Measurements from ENCODE around the gene CYBRD1.

The CYBRD1 gene

DNA sequence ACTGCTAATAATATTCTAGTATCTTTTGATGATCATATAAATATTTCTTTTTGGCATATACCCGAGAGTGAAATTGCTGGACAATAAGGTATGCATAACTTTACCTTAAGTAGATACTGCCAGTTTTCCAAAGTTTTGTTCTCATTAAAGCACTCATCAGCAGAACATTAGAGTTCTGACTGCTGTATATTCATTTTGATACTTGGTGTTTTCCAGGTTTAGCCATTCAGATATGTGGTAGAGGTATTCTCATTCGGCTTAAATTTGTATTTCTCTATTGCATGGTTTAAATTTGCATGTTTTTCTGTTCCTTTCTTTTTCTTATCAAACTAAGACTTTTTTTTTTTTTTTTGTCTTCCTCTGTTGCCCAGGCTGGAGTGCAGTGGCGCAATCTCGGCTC is 18.2 kb downstream of the CYBRD1 start:
- TF ChIP-seq, protein P1, sequence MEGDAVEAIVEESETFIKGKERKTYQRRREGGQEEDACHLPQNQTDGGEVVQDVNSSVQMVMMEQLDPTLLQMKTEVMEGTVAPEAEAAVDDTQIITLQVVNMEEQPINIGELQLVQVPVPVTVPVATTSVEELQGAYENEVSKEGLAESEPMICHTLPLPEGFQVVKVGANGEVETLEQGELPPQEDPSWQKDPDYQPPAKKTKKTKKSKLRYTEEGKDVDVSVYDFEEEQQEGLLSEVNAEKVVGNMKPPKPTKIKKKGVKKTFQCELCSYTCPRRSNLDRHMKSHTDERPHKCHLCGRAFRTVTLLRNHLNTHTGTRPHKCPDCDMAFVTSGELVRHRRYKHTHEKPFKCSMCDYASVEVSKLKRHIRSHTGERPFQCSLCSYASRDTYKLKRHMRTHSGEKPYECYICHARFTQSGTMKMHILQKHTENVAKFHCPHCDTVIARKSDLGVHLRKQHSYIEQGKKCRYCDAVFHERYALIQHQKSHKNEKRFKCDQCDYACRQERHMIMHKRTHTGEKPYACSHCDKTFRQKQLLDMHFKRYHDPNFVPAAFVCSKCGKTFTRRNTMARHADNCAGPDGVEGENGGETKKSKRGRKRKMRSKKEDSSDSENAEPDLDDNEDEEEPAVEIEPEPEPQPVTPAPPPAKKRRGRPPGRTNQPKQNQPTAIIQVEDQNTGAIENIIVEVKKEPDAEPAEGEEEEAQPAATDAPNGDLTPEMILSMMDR (IDR thresholded peaks at IDR 0.05; ENCODE audit: borderline replicate concordance, extremely low read depth, low read length, poor library complexity, severe bottlenecking) = no peak
- TF ChIP-seq EZH2 (IDR thresholded peaks at IDR 0.05; ENCODE audit: borderline replicate concordance, low read depth, low read length, severe bottlenecking) = no peak
- no peaks in the 10 kb centered on the region for H3K79me2 ChIP-seq (ENCODE audit: insufficient read depth, low read length)
- H4K20me1 ChIP-seq (ENCODE audit: insufficient read depth, low read length) = no peaks in the 10 kb centered on the region
- H3K36me3 ChIP-seq (ENCODE audit: insufficient read depth, low read length) = no peaks in the 10 kb centered on the region
- H3K4me3 ChIP-seq (ENCODE audit: low read depth in 1 of 2, low read length in 2 of 2) = no peak overlapping the region
- H3K4me2 ChIP-seq (ENCODE audit: insufficient read depth, low read length) = no peak overlapping the region
- ATAC-seq (ENCODE audit: insufficient read depth, low read depth) = no peak
- DNase-seq = no peak
- no peak overlapping the region for H3K27ac ChIP-seq (ENCODE audit: low read length)
- H3K27me3 ChIP-seq (ENCODE audit: insufficient read depth, low read length, poor library complexity) = no peaks in the 10 kb centered on the region
- no peak overlapping the region for H2AFZ ChIP-seq (ENCODE audit: low read depth, low read length)
- H3K9ac ChIP-seq (ENCODE audit: low read depth, low read length) = no peak overlapping the region
- H3K4me1 ChIP-seq (ENCODE audit: insufficient read depth, low read length) = no peaks in the 10 kb centered on the region
- H3K9me3 ChIP-seq (ENCODE audit: insufficient read depth, low read length, severe bottlenecking) = no peaks in the 10 kb centered on the region

DNA sequence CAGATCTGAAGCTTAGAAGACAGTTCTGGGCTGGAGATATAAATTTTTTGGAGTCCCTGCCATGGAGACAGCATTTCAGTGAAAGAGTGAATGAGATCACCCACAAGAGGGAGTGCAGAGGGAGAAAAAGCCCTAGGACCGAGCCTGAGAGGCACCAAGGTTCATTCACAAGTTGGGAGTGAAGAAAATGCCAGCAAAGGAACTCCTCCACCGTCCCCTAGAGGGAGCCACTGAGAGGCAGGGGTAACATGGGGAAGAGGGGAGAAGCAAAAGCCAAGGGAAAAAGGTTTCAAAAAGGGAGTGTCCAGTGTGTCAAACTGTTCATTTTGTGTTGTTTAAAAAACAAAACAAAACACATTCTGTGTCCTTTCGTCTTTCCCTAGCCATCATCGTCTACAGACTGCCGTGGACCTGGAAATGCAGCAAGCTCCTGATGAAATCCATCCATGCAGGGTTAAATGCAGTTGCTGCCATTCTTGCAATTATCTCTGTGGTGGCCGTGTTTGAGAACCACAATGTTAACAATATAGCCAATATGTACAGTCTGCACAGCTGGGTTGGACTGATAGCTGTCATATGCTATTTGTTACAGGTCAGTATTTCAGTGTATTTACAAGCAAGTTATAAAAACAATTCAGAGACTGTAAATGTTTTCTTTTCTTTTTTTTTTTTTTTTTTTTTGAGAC is 19.1 kb downstream of the CYBRD1 start:
- H2AFZ ChIP-seq (ENCODE audit: low read depth, low read length) = no peak overlapping the region
- TF ChIP-seq, protein P1 (IDR thresholded peaks at IDR 0.05; ENCODE audit: borderline replicate concordance, extremely low read depth, low read length, poor library complexity, severe bottlenecking) = peak; percentile 61
- no peak for TF ChIP-seq EZH2 (IDR thresholded peaks at IDR 0.05; ENCODE audit: borderline replicate concordance, low read depth, low read length, severe bottlenecking)
- H3K4me2 ChIP-seq (ENCODE audit: insufficient read depth, low read length) = no peak overlapping the region
- H3K4me1 ChIP-seq (ENCODE audit: insufficient read depth, low read length) = no peaks in the 10 kb centered on the region
- H3K9ac ChIP-seq (ENCODE audit: low read depth, low read length) = no peak overlapping the region
- H3K79me2 ChIP-seq (ENCODE audit: insufficient read depth, low read length) = no peaks in the 10 kb centered on the region
- H3K9me3 ChIP-seq (ENCODE audit: insufficient read depth, low read length, severe bottlenecking) = no peaks in the 10 kb centered on the region
- ATAC-seq (ENCODE audit: insufficient read depth, low read depth) (no peak), DNase-seq (peak; percentile 14)
- no peak overlapping the region for H3K4me3 ChIP-seq (ENCODE audit: low read depth in 1 of 2, low read length in 2 of 2)
- no peaks in the 10 kb centered on the region for H3K27me3 ChIP-seq (ENCODE audit: insufficient read depth, low read length, poor library complexity)
- H3K36me3 ChIP-seq (ENCODE audit: insufficient read depth, low read length) = no peaks in the 10 kb centered on the region
- no peaks in the 10 kb centered on the region for H4K20me1 ChIP-seq (ENCODE audit: insufficient read depth, low read length)
- no peak overlapping the region for H3K27ac ChIP-seq (ENCODE audit: low read length)

DNA sequence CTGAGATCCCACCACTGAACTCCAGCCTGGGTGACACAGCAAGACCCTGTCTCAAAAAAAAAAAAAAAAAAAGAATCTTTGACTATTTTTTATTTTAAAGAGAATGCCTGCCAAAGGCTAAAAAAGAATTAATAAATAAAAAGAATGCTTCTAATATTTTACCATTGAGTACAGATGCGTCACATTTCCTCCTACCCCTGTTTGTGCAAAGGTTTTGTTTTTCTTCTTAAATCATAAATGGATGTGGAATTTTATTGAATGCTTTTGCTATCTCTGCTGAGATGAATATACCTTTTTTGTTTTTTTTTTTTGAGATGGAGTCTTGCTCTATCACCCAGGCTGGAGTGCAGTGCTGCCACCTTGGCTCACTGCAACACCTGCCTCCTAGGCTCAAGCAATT is 22.8 kb downstream of the CYBRD1 start:
- H4K20me1 ChIP-seq (ENCODE audit: insufficient read depth, low read length) = no peaks in the 10 kb centered on the region
- ATAC-seq (ENCODE audit: insufficient read depth, low read depth) (no peak), DNase-seq (no peak)
- no peak overlapping the region for H3K27ac ChIP-seq (ENCODE audit: low read length)
- no peaks in the 10 kb centered on the region for H3K36me3 ChIP-seq (ENCODE audit: insufficient read depth, low read length)
- no peak overlapping the region for H3K9ac ChIP-seq (ENCODE audit: low read depth, low read length)
- H3K79me2 ChIP-seq (ENCODE audit: insufficient read depth, low read length) = no peaks in the 10 kb centered on the region
- H2AFZ ChIP-seq (ENCODE audit: low read depth, low read length) = no peak overlapping the region
- no peak overlapping the region for H3K4me2 ChIP-seq (ENCODE audit: insufficient read depth, low read length)
- no peaks in the 10 kb centered on the region for H3K9me3 ChIP-seq (ENCODE audit: insufficient read depth, low read length, severe bottlenecking)
- no peaks in the 10 kb centered on the region for H3K27me3 ChIP-seq (ENCODE audit: insufficient read depth, low read length, poor library complexity)
- no peak for TF ChIP-seq EZH2 (IDR thresholded peaks at IDR 0.05; ENCODE audit: borderline replicate concordance, low read depth, low read length, severe bottlenecking)
- TF ChIP-seq, protein P1 (IDR thresholded peaks at IDR 0.05; ENCODE audit: borderline replicate concordance, extremely low read depth, low read length, poor library complexity, severe bottlenecking) = no peak
- H3K4me3 ChIP-seq (ENCODE audit: low read depth in 1 of 2, low read length in 2 of 2) = no peak overlapping the region
- H3K4me1 ChIP-seq (ENCODE audit: insufficient read depth, low read length) = no peaks in the 10 kb centered on the region
